H1 (cell line): Measurements from ENCODE around the gene GPSM3. TPM values are rescaled to one million over a fixed set of nuclear protein-coding genes. Genes with fewer than 3 reads are reported as not detected.

Source experiments
- CTCF ChIA-PET: fragments of 300-600 bp; sonication (Branson Sonifier 250); formaldehyde crosslinking; loops from one replicate; lab custom pipeline; 2021; ENCODE audit not compliant: partially characterized antibody; lab: Charles Lee
- POLR2A ChIA-PET: fragments of 300-600 bp; sonication (Branson Sonifier 250); formaldehyde crosslinking; loops from one replicate; lab custom pipeline; 2021; ENCODE audit warnings: inconsistent platforms; ENCODE audit not compliant: partially characterized antibody; lab: Charles Lee
- DNase-seq, 2 experiments: peaks; one replicate each; pipeline versions ENCODE4 v3.0.0 to v3.0.0-alpha.2; 2010 to 2022; ENCODE audit warnings: low spot score in 2 of 2, low read depth in 1 of 2, mixed read lengths in 1 of 2
- FAIRE-seq: peaks from 2 replicates; lab custom pipeline; 2011; peaks lifted over from hg19 to GRCh38; lab: Jason Lieb, UNC
- H2AFZ ChIP-seq: 2 replicates; pipeline ENCODE4 v1.8.1; 2012; ENCODE audit warnings: low read length, inconsistent platforms
- H2AK5ac ChIP-seq: 2 replicates; pipeline ENCODE4 v1.6.1; 2013; ENCODE audit warnings: low read depth, low read length
- H2BK120ac ChIP-seq: replicated peaks from 2 replicates; pipeline ENCODE3; 2013; ENCODE audit warnings: low read depth, low read length, inconsistent platforms
- H2BK12ac ChIP-seq: 2 replicates; pipeline ENCODE4 v1.6.1; 2013; ENCODE audit warnings: low read depth, low read length
- H2BK15ac ChIP-seq: 2 replicates; pipeline ENCODE4 v1.6.1; 2013; ENCODE audit warnings: low read length
- H2BK20ac ChIP-seq: 2 replicates; pipeline ENCODE4 v1.6.1; 2013; ENCODE audit warnings: low read length
- H2BK5ac ChIP-seq: 2 replicates; pipeline ENCODE4 v1.6.1; 2013; ENCODE audit warnings: low read depth, low read length
- H3K14ac ChIP-seq: 2 replicates; pipeline ENCODE4 v1.6.1; 2013; ENCODE audit warnings: inconsistent platforms; ENCODE audit not compliant: insufficient read length
- H3K18ac ChIP-seq: 2 replicates; pipeline ENCODE4 v1.6.1; 2013; ENCODE audit warnings: low read length; ENCODE audit errors: extremely low read depth
- H3K23ac ChIP-seq: 2 replicates; pipeline ENCODE4 v1.6.1; 2013; ENCODE audit warnings: inconsistent platforms; ENCODE audit not compliant: insufficient read length
- H3K23me2 ChIP-seq: 2 replicates; pipeline ENCODE4 v1.6.1; 2013; ENCODE audit warnings: low read depth, low read length
- H3K27ac ChIP-seq: 2 replicates; pipeline ENCODE4 v1.6.1; 2011; ENCODE audit warnings: low read depth, low read length, inconsistent platforms
- H3K27me3 ChIP-seq, 4 experiments: replicated peaks in 1 of 4; 1 replicate in 1 of 4; 2 replicates in 3 of 4; pipeline versions ENCODE4 v1.6.1 to v1.8.1; 2011 to 2013; ENCODE audit warnings: low read length in 3 of 4, mild to moderate bottlenecking in 3 of 4, inconsistent platforms in 2 of 4, mixed read lengths in 2 of 4, moderate library complexity in 1 of 4; ENCODE audit not compliant: control insufficient read depth in 3 of 4, insufficient read depth in 3 of 4; ENCODE audit errors: extremely low read depth in 1 of 4
- H3K36me3 ChIP-seq, 4 experiments: 2 replicates each; pipeline versions ENCODE4 v1.6.1 to v1.8.1; 2011 to 2013; ENCODE audit warnings: mild to moderate bottlenecking in 4 of 4, low read length in 3 of 4, moderate library complexity in 2 of 4, control low read depth in 1 of 4, inconsistent platforms in 1 of 4; ENCODE audit not compliant: insufficient read depth in 4 of 4, control insufficient read depth in 2 of 4
- H3K4ac ChIP-seq: replicated peaks from 2 replicates; pipeline ENCODE3; 2013; ENCODE audit warnings: low read length, low read depth, mixed read lengths, inconsistent platforms; ENCODE audit not compliant: insufficient read length
- H3K4me1 ChIP-seq, 4 experiments: replicated peaks in 1 of 4; 1 replicate in 1 of 4; 2 replicates in 3 of 4; pipeline versions ENCODE4 v1.6.1 to v1.8.1; 2011 to 2013; ENCODE audit warnings: low read length in 3 of 4, inconsistent platforms in 2 of 4, mixed read lengths in 1 of 4; ENCODE audit not compliant: insufficient read depth in 4 of 4, control insufficient read depth in 3 of 4
- H3K4me2 ChIP-seq, 2 experiments: 2 replicates each; pipeline versions ENCODE4 v1.6.1 to v1.8.1; 2011 to 2013; ENCODE audit warnings: low read depth in 2 of 2, low read length in 2 of 2, control low read depth in 1 of 2, inconsistent platforms in 1 of 2, mild to moderate bottlenecking in 1 of 2; ENCODE audit not compliant: insufficient read depth in 1 of 2
- H3K4me3 ChIP-seq, 4 experiments: fragments of 200-600, 300-600 bp in 1 of 4; sonication (generic), shearing (Covaris generic), sonication (Bioruptor Twin) in 1 of 4; 2 replicates each; pipeline versions ENCODE4 v1.5.1 to v1.8.1; 2011 to 2016; ENCODE audit warnings: low read length in 4 of 4, low read depth in 3 of 4, control low read depth in 2 of 4, inconsistent platforms in 2 of 4, mild to moderate bottlenecking in 2 of 4, mixed read lengths in 1 of 4, moderate library complexity in 1 of 4; ENCODE audit not compliant: insufficient read depth in 2 of 4; ENCODE audit errors: extremely low read depth in 1 of 4
- H3K56ac ChIP-seq: replicated peaks from 2 replicates; pipeline ENCODE3; 2013; ENCODE audit warnings: low read depth, mild to moderate bottlenecking, mixed read lengths, low read length, inconsistent platforms; ENCODE audit not compliant: insufficient read length
- H3K79me1 ChIP-seq: 2 replicates; pipeline ENCODE4 v1.6.1; 2013; ENCODE audit warnings: low read depth, low read length, control low read depth
- H3K79me2 ChIP-seq, 2 experiments: 2 replicates each; pipeline versions ENCODE4 v1.6.1 to v1.8.1; 2012 to 2013; ENCODE audit warnings: low read length in 2 of 2, mild to moderate bottlenecking in 2 of 2, inconsistent platforms in 1 of 2; ENCODE audit not compliant: insufficient read depth in 2 of 2, control insufficient read depth in 1 of 2
- H3K9ac ChIP-seq, 4 experiments: replicated peaks in 1 of 4; 1 replicate in 1 of 4; 2 replicates in 3 of 4; pipeline versions ENCODE4 v1.6.1 to v1.8.1; 2011 to 2013; ENCODE audit warnings: low read depth in 3 of 4, low read length in 3 of 4, control low read depth in 2 of 4, mild to moderate bottlenecking in 2 of 4, moderate library complexity in 2 of 4, inconsistent platforms in 1 of 4; ENCODE audit errors: extremely low read depth in 1 of 4
- H3K9me3 ChIP-seq, 2 experiments: 2 replicates each; pipeline versions ENCODE4 v1.6.1 to v1.8.1; 2012 to 2013; ENCODE audit warnings: mild to moderate bottlenecking in 2 of 2, moderate library complexity in 2 of 2, control low read depth in 1 of 2, inconsistent platforms in 1 of 2, low read depth in 1 of 2, low read length in 1 of 2, mixed read lengths in 1 of 2; ENCODE audit not compliant: insufficient read depth in 2 of 2
- H4K20me1 ChIP-seq, 2 experiments: replicated peaks in 1 of 2; 2 replicates each; pipeline versions ENCODE3 to v1.8.1; 2011 to 2013; ENCODE audit warnings: inconsistent platforms in 2 of 2, low read length in 2 of 2, mild to moderate bottlenecking in 1 of 2; ENCODE audit not compliant: insufficient read depth in 2 of 2, control insufficient read depth in 1 of 2
- H4K5ac ChIP-seq: 2 replicates; pipeline ENCODE4 v1.6.1; 2013; ENCODE audit warnings: low read length, low read depth, mixed read lengths, inconsistent platforms; ENCODE audit not compliant: insufficient read length
- H4K8ac ChIP-seq: 2 replicates; pipeline ENCODE4 v1.8.0; 2013; ENCODE audit warnings: mild to moderate bottlenecking, moderate library complexity, low read length, inconsistent platforms; ENCODE audit not compliant: insufficient read depth; ENCODE audit errors: extremely low read depth
- H4K91ac ChIP-seq: replicated peaks from 2 replicates; pipeline ENCODE3; 2013; ENCODE audit warnings: low read length, mixed read lengths, inconsistent platforms; ENCODE audit not compliant: insufficient read length
- BRCA1 ChIP-seq: IDR thresholded peaks from 2 replicates; pipeline ENCODE4 v1.6.1; 2012; ENCODE audit warnings: low read depth, low read length, improper control_type of control experiment
- CREB1 ChIP-seq: IDR thresholded peaks from 2 replicates; pipeline ENCODE4 v1.6.1; 2012; ENCODE audit warnings: inconsistent platforms
- FOSL1 ChIP-seq: IDR thresholded peaks from 2 replicates; pipeline ENCODE4 v1.6.1; 2011; ENCODE audit warnings: mild to moderate bottlenecking, low read depth, low read length, moderate library complexity; ENCODE audit not compliant: insufficient read depth
- GTF2F1 ChIP-seq: IDR thresholded peaks from 2 replicates; pipeline ENCODE4 v1.6.1; 2012; ENCODE audit warnings: low read depth, low read length, improper control_type of control experiment, borderline replicate concordance
- HDAC2 ChIP-seq, 2 experiments: fragments of 300-600 bp in 1 of 2; sonication (generic) in 1 of 2; IDR thresholded peaks; 2 replicates each; pipeline ENCODE4 v1.6.1; 2011 to 2012; ENCODE audit warnings: low read depth in 2 of 2, low read length in 2 of 2, mild to moderate bottlenecking in 2 of 2, moderate library complexity in 2 of 2, borderline replicate concordance in 1 of 2, inconsistent platforms in 1 of 2
- POLR2A ChIP-seq, 2 experiments: IDR thresholded peaks; 1 replicate in 1 of 2; 2 replicates in 1 of 2; pipeline ENCODE4 v1.6.1; 2011; ENCODE audit warnings: low read depth in 2 of 2, low read length in 2 of 2, mild to moderate bottlenecking in 2 of 2; ENCODE audit errors: control extremely low read depth in 1 of 2
- POLR2AphosphoS5 ChIP-seq: IDR thresholded peaks from 2 replicates; pipeline ENCODE4 v1.6.1; 2011; ENCODE audit warnings: low read depth, low read length
- RFX5 ChIP-seq: IDR thresholded peaks from 2 replicates; pipeline ENCODE4 v1.6.1; 2011; ENCODE audit warnings: low read depth, low read length, improper control_type of control experiment, borderline replicate concordance
- SP1 ChIP-seq: IDR thresholded peaks from 2 replicates; pipeline ENCODE4 v1.6.1; 2011; ENCODE audit warnings: low read depth, low read length
- SP4 ChIP-seq: IDR thresholded peaks from 2 replicates; pipeline ENCODE4 v1.6.1; 2012; ENCODE audit warnings: low read length, inconsistent platforms
- TAF1 ChIP-seq: IDR thresholded peaks from 2 replicates; pipeline ENCODE4 v1.6.1; 2011; ENCODE audit warnings: mild to moderate bottlenecking, low read depth, low read length
- YY1 ChIP-seq: IDR thresholded peaks from 2 replicates; pipeline ENCODE4 v1.6.1; 2011; ENCODE audit warnings: low read depth, mild to moderate bottlenecking, low read length
- WGBS, 2 experiments: shearing (Covaris generic) in 1 of 2; methylation state at CpG; one replicate each; pipeline versions ENCODE4 v1.1.6 to v1.1.7; 2013 to 2015; ENCODE audit warnings: low lambda C conversion rate in 2 of 2, mixed read lengths in 2 of 2, inconsistent platforms in 1 of 2, low coverage in 1 of 2, missing lambda C conversion rate in 1 of 2; ENCODE audit not compliant: insufficient replicate concordance in 2 of 2, insufficient coverage in 1 of 2, insufficient read length in 1 of 2; ENCODE audit errors: extremely low coverage in 1 of 2, missing lambda C conversion rate in 1 of 2; 5-methylcytosine and 5-hydroxymethylcytosine counted together
- polyA plus RNA-seq, 7 experiments: library from polyadenylated mRNA; depleted of rRNA in 3 of 7; stranded (reverse) in 5 of 7; unstranded in 2 of 7; fragments of >200 nt in 5 of 7; fragments of 200-250 nt in 2 of 7; gene quantifications; 1 replicate in 5 of 7; 2 replicates in 1 of 7; 4 replicates in 1 of 7; pipeline versions ENCODE4 v1.2.1 to v1.2.3, GENCODE V29; 2011 to 2013; ENCODE audit warnings: missing spikeins in 2 of 7, mixed read lengths in 2 of 7
- total RNA-seq: library from RNA; stranded (reverse); fragmentation: NEBNext Ultra II Directional; extraction: Animal tissue kit (Norgen Biotek cat#: 25700); gene quantifications from 2 replicates; pipeline ENCODE4 v1.2.1, GENCODE V29; 2021

The GPSM3 gene
- total and polyA plus RNA-seq, 2 of the 8 experiments (the other 6 are each of a cell fraction or from before 2014, with no cell fraction given): 6.6 to 9.8 TPM

DNA sequence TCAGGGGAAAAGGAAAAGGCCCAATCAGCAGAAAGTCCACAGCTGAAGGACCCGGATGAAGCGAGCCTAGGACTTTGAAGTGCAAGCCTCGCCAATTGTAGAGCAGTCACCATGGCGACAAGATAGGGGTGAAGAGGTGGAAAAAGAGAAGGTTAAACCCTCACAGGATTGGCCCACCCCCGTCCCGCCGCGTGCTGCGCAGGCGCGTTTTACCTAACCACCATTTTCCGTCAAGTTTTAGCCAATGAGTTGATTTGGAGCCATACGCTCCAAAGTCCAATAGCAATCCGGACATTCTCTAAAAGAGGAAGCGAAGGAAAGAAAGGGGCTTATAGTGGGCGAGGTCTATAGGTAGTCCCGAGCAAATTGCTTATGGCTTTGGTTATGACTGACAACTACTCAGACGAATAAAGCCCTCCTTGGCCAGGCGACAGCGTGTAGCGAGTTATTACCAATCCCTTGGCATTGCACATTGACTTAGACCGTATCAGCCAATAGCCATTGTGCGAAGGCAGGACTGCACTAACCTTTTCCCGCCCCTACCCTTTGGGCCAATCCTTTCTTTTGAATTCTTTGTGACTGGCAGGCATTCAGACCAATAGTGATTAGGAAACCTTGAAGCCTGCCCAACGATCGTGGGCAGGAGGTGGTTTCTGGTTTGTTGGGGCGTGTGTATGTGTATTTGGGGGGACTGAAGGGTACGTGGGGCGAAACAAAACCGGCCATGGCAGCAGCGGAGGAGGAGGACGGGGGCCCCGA, 14.5 kb downstream of the GPSM3 start, which contains the start of gene RNF5:
RNF5 (plus strand) TSS at position 618 of the 759 bp plus-strand sequence; CDS start at position 725, 107 bp downstream.
- Histone ChIP-seq H2BK15ac (peak within 1 kb of the TSS; percentile 20; the same call in 1 of the 2 replicates), H3K23me2 (peaks cover 26% of the 10 kb centered on the region), H3K9me3 (no peaks in the 10 kb centered on the region), H3K18ac (peak within 1 kb of the TSS; percentile 97), H3K27me3 (no peaks in the 10 kb centered on the region; a peak in 1 of 7 replicates), H3K4me1 (peaks cover 5 to 20% (median 9%) of the 10 kb centered on the region in 4 experiments; a peak in 6 of 7 replicates), H4K20me1 (peaks cover 3 to 6% of the 10 kb centered on the region in 2 experiments), H3K14ac (no peak within 1 kb of the TSS), H3K56ac (no peak within 1 kb of the TSS), H2BK20ac (no peak within 1 kb of the TSS), H3K9ac (peak within 1 kb of the TSS; percentile 67 to 95 (median 86)), H3K4me2 (peak within 1 kb of the TSS; percentile 99 to 100), H3K23ac (no peak within 1 kb of the TSS), H3K27ac (peak within 1 kb of the TSS; percentile 95), H3K4ac (no peak within 1 kb of the TSS), H2AK5ac (peak within 1 kb of the TSS; percentile 69), H4K8ac (peak within 1 kb of the TSS; percentile 95; the same call in 1 of the 2 replicates), H3K36me3 (peaks cover 2 to 24% (median 14%) of the 10 kb centered on the region in 4 experiments; a peak in 7 of 8 replicates), H2AFZ (no peak within 1 kb of the TSS), H3K4me3 (peak within 1 kb of the TSS; percentile 91 to 99 (median 95)), H4K5ac (peak within 1 kb of the TSS; percentile 27), H2BK12ac (peak within 1 kb of the TSS; percentile 91; the same call in 1 of the 2 replicates), H2BK120ac (no peak within 1 kb of the TSS), H4K91ac (peak within 1 kb of the TSS; percentile 22), H2BK5ac (peak within 1 kb of the TSS; percentile 97), H3K79me2 (peaks cover 13 to 40% of the 10 kb centered on the region in 2 experiments), H3K79me1 (peaks cover 9% of the 10 kb centered on the region; the same call in 1 of the 2 replicates)
- FAIRE-seq: peak; percentile 88
- DNase-seq: peak; percentile 82 to 91
- ChIA-PET POLR2A (interaction anchor here (0.8 to 7.9 kb wide), 13 partner anchors 8 to 793 kb away, joined by 3 to 194 read pairs (median 7); partner anchors contain the start of genes ATF6B, EGFL8, FKBPL and GPSM3), CTCF (interaction anchor here (0.6 to 2.7 kb wide), 7 partner anchors 11 to 60 kb away, joined by 3 to 10 read pairs (median 3); partner anchors contain the start of gene PBX2)
- 1% methylated on average over 28 of the region's 33 CpGs; no CpG with 5 or more reads in 1 of the 2 experiments for WGBS, 2 experiments
- TF ChIP-seq TAF1: no peak; the same call in 1 of the 2 replicates
- TF ChIP-seq FOSL1: no peak
- TF ChIP-seq GTF2F1: no peak
- TF ChIP-seq HDAC2 (IDR thresholded peaks at IDR 0.05; ENCODE audit: borderline replicate concordance in 1 of 2, low read depth in 2 of 2, low read length in 2 of 2): no peak
- TF ChIP-seq RFX5: 0 out of 2 replicates have a peak, but pooled peaks have one; percentile 5
- peak; percentile 33; the same call in 1 of the 2 replicates for TF ChIP-seq POLR2AphosphoS5
- TF ChIP-seq POLR2A (IDR thresholded peaks at IDR 0.05; ENCODE audit: control extremely low read depth in 1 of 2, low read depth in 2 of 2, low read length in 2 of 2): peak in 1 of 2 experiments; percentile 71; a peak in 1 of 3 replicates
- TF ChIP-seq SP4: peak; percentile 63; the same call in 1 of the 2 replicates
- peak; percentile 6; the same call in 1 of the 2 replicates for TF ChIP-seq YY1
- TF ChIP-seq CREB1: peak; percentile 49; the same call in 1 of the 2 replicates
- peak; percentile 98 for TF ChIP-seq SP1
- no peak for TF ChIP-seq BRCA1
